Left ventricle myocardium inferior (tissue), 1 donor: ENCODE data around the gene GCNT3. TPM values are rescaled to one million over a fixed set of nuclear protein-coding genes. Genes with fewer than 3 reads are reported as not detected.

ENCODE experiments used
- DNase-seq: peaks from one replicate; pipeline ENCODE4 v3.0.0-alpha.2; 2020
- H3K27ac ChIP-seq: fragments of 200-600 bp; replicated peaks from 2 replicates; pipeline ENCODE4 v1.8.0; 2021
- H3K27me3 ChIP-seq: fragments of 200-600 bp; 2 replicates; pipeline ENCODE4 v1.8.0; 2021; ENCODE audit warnings: low read depth
- H3K36me3 ChIP-seq: fragments of 200-600 bp; 2 replicates; pipeline ENCODE4 v1.8.0; 2021
- H3K4me1 ChIP-seq: fragments of 200-600 bp; 2 replicates; pipeline ENCODE4 v1.8.0; 2021
- H3K4me3 ChIP-seq: fragments of 200-600 bp; 2 replicates; pipeline ENCODE4 v1.8.0; 2021; ENCODE audit warnings: mild to moderate bottlenecking, moderate library complexity
- H3K9me3 ChIP-seq: fragments of 200-600 bp; replicated peaks from 2 replicates; pipeline ENCODE4 v1.8.0; 2021
- CTCF ChIP-seq: fragments of 200-600 bp; IDR thresholded peaks from 2 replicates; pipeline ENCODE4 v1.8.0; 2021; ENCODE audit warnings: antibody characterized with exemption, mild to moderate bottlenecking, borderline replicate concordance
- intact Hi-C: fragments of 100-400 bp; cut with micrococcal nuclease; formaldehyde crosslinking; loops from one replicate; pipeline ENCODE4 v1.11.0; 2022
- long read RNA-seq: library from polyadenylated mRNA; unstranded; transcript quantifications from one replicate; pipeline ENCODE4 v2.0.0, GENCODE V29; 2021
- total RNA-seq: library from RNA; stranded (reverse); fragmentation: NEBNext Ultra II Directional; extraction: Animal tissue kit (Norgen Biotek cat#: 25700); gene quantifications from one replicate; pipeline ENCODE4 v1.2.1, GENCODE V29; 2021
- donor health status: DM: no; HTN: yes; CAD: no; lungs with severe emphysema.

Gene GCNT3
- total RNA-seq = 0.14 TPM
- long read RNA-seq = 0 reads

GRCh38 chr15:59611276-59612260, at the start of gene GCNT3:
TSS of gene GCNT3 (plus strand) at chr15:59611783. CDS start at chr15:59618239, 6,456 bp downstream.
- no peak for DNase-seq
- Histone ChIP-seq H3K27me3 (peaks cover 18% of the 10 kb centered on the region), H3K9me3 (no peaks in the 10 kb centered on the region), H3K4me3 (no peak within 1 kb of the TSS), H3K27ac (no peak within 1 kb of the TSS), H3K4me1 (no peaks in the 10 kb centered on the region), H3K36me3 (no peaks in the 10 kb centered on the region)
- no peak for TF ChIP-seq CTCF
- intact Hi-C loops = no loop called here

GRCh38 chr15:59562448-59563186, 49.0 kb upstream of the GCNT3 start:
- TF ChIP-seq CTCF = no peak
- no peak for DNase-seq
- intact Hi-C loops = no loop called here

GRCh38 chr15:59565299-59565698, 46.3 kb upstream of the GCNT3 start:
- no peak for DNase-seq
- Histone ChIP-seq H3K9me3 (peaks cover 27% of the 10 kb centered on the region), H3K4me1 (no peaks in the 10 kb centered on the region), H3K27me3 (no peaks in the 10 kb centered on the region), H3K36me3 (no peaks in the 10 kb centered on the region), H3K4me3 (no peak overlapping the region), H3K27ac (no peak overlapping the region)
- intact Hi-C loops = no loop called here
- TF ChIP-seq CTCF = no peak

More at GRCh38 chr15:59562448-59563186, 49.0 kb upstream of the GCNT3 start:
- Histone ChIP-seq H3K36me3 (no peaks in the 10 kb centered on the region), H3K4me3 (no peak overlapping the region), H3K4me1 (no peaks in the 10 kb centered on the region), H3K27ac (no peak overlapping the region), H3K9me3 (peaks cover 27% of the 10 kb centered on the region), H3K27me3 (no peaks in the 10 kb centered on the region)

- no peak for TF ChIP-seq CTCF
- intact Hi-C loops = no loop called here
- H3K9me3 ChIP-seq = peaks cover 27% of the 10 kb centered on the region
Measured at GRCh38 chr15:59567324-59567723, 44.3 kb upstream of the GCNT3 start.

GRCh38 chr15:59569477-59569876, 42.1 kb upstream of the GCNT3 start:
- Histone ChIP-seq H3K4me1 (no peaks in the 10 kb centered on the region), H3K9me3 (peaks cover 23% of the 10 kb centered on the region), H3K27ac (no peak overlapping the region), H3K36me3 (no peaks in the 10 kb centered on the region), H3K4me3 (no peak overlapping the region), H3K27me3 (no peaks in the 10 kb centered on the region)
- intact Hi-C loops = no loop called here
- TF ChIP-seq CTCF = no peak
- DNase-seq = no peak

More at GRCh38 chr15:59567324-59567723, 44.3 kb upstream of the GCNT3 start:
- Histone ChIP-seq H3K27ac (no peak overlapping the region), H3K4me3 (no peak overlapping the region), H3K4me1 (no peaks in the 10 kb centered on the region), H3K36me3 (no peaks in the 10 kb centered on the region), H3K27me3 (no peaks in the 10 kb centered on the region)
- DNase-seq = no peak
